ENCODE measurements around the gene INVS. TPM values are rescaled to one million over a fixed set of nuclear protein-coding genes. Genes with fewer than 3 reads are reported as not detected.

Gene INVS
- total and polyA plus RNA-seq, 2 donors (not counting 3 experiments of a cell fraction or from before 2014, with no cell fraction given): 8.5 to 17.9 TPM

DNA sequence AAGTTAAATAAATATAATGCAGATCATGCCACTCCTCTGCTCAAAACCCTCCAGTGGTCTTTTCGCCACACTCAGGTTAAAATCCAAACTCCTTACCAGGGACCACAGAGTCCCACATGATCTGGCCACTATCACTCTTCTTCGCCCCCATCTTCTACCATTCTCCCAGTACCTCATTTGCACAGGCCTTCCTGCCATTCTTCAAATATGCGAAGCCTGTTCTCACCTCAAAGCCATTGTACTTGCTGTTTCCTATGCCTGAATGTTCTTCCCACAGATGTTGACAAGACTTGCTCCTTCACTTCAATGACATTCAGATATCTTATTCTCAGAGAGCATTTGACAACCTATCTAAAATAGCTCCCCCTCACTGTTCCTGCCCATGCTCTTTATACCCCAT is 242.8 kb downstream of the INVS start:
- no peaks in the 10 kb centered on the region for H4K20me1 ChIP-seq (replicated peaks; ENCODE audit: control insufficient read depth, extremely low read depth, insufficient read depth, low read length)
- H2AFZ ChIP-seq (ENCODE audit: low read depth, low read length): no peak overlapping the region
- no peak overlapping the region for H3K9ac ChIP-seq (replicated peaks; ENCODE audit: extremely low read depth, insufficient read depth, low read length)
- dilution Hi-C loops (cut with MboI; ENCODE audit: extremely low pct_ligation_motif_present, low sequenced_read_pairs) (loop anchor here (25.0 kb wide), 1 partner anchor 95 kb away; the partner anchor contains the start of gene MSANTD3), intact Hi-C loops (cut with micrococcal nuclease) (no loop called here)
- H3K27ac ChIP-seq (ENCODE audit: insufficient read depth, low read depth, low read length): no peak overlapping the region
- H3K9me1 ChIP-seq (replicated peaks; ENCODE audit: control insufficient read depth, extremely low read depth, insufficient read depth, low read length): no peaks in the 10 kb centered on the region
- no peak overlapping the region for H3K4me3 ChIP-seq (replicated peaks in 1 of 3; ENCODE audit: insufficient read depth in 1 of 3, low read depth in 1 of 3, low read length in 3 of 3)
- POLR2A ChIA-PET: no interaction called here
- H3K9me3 ChIP-seq (replicated peaks; ENCODE audit: control insufficient read depth, insufficient read depth, low read length): no peaks in the 10 kb centered on the region
- FAIRE-seq (no peak), DNase-seq (ENCODE audit: low read depth, low spot score) (no peak)
- no peak overlapping the region for H3K4me2 ChIP-seq (ENCODE audit: insufficient read depth, low read length)
- H3K79me2 ChIP-seq (ENCODE audit: control insufficient read depth, insufficient read depth, low read length): peaks cover 48% of the 10 kb centered on the region
- no TSS peak for BruUV-seq (replicated peaks)
- H3K4me1 ChIP-seq (ENCODE audit: control insufficient read depth, extremely low read depth, insufficient read depth, low read length): no peaks in the 10 kb centered on the region
- TF ChIP-seq EZH2 (IDR thresholded peaks at IDR 0.05; ENCODE audit: borderline replicate concordance, low read depth, low read length, severe bottlenecking) (no peak), MAX (IDR thresholded peaks at IDR 0.05; ENCODE audit: insufficient read depth, insufficient read length) (no peak), FOS (IDR thresholded peaks at IDR 0.05; ENCODE audit: borderline replicate concordance, insufficient read depth, low read length) (no peak), POLR2A (IDR thresholded peaks at IDR 0.05; ENCODE audit: low read depth, low read length) (no peak), JUN (IDR thresholded peaks at IDR 0.05; ENCODE audit: borderline replicate concordance, insufficient read depth, insufficient read length, low read depth) (no peak), GATA2 (IDR thresholded peaks at IDR 0.05; ENCODE audit: insufficient read depth, insufficient read length, low read depth, low read length) (no peak), MYC (IDR thresholded peaks at IDR 0.05; ENCODE audit: low read depth, low read length) (no peak), POLR2AphosphoS5 (IDR thresholded peaks at IDR 0.05; ENCODE audit: insufficient read depth, low read depth, low read length) (no peak)
- TF ChIP-seq, protein P1, sequence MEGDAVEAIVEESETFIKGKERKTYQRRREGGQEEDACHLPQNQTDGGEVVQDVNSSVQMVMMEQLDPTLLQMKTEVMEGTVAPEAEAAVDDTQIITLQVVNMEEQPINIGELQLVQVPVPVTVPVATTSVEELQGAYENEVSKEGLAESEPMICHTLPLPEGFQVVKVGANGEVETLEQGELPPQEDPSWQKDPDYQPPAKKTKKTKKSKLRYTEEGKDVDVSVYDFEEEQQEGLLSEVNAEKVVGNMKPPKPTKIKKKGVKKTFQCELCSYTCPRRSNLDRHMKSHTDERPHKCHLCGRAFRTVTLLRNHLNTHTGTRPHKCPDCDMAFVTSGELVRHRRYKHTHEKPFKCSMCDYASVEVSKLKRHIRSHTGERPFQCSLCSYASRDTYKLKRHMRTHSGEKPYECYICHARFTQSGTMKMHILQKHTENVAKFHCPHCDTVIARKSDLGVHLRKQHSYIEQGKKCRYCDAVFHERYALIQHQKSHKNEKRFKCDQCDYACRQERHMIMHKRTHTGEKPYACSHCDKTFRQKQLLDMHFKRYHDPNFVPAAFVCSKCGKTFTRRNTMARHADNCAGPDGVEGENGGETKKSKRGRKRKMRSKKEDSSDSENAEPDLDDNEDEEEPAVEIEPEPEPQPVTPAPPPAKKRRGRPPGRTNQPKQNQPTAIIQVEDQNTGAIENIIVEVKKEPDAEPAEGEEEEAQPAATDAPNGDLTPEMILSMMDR (IDR thresholded peaks at IDR 0.05; ENCODE audit: extremely low read depth in 1 of 2, insufficient read depth in 1 of 2, low read depth in 1 of 2, low read length in 2 of 2): no peak
- peaks cover 4 to 14% of the 10 kb centered on the region in 2 experiments for H3K36me3 ChIP-seq (ENCODE audit: control insufficient read depth in 2 of 2, extremely low read depth in 1 of 2, insufficient read depth in 2 of 2, low read length in 2 of 2)
- no peaks in the 10 kb centered on the region for H3K27me3 ChIP-seq (ENCODE audit: control insufficient read depth in 2 of 2, insufficient read depth in 2 of 2, low read length in 2 of 2)
- CTCF ChIA-PET: no interaction called here
